ENCODE data around the gene ADAM29.
"Not testable (repeated sequence)": the region's sequence is repeated elsewhere in the genome, so short reads cannot be mapped to it uniquely, and the experiment has no call there.

The ADAM29 gene

DNA sequence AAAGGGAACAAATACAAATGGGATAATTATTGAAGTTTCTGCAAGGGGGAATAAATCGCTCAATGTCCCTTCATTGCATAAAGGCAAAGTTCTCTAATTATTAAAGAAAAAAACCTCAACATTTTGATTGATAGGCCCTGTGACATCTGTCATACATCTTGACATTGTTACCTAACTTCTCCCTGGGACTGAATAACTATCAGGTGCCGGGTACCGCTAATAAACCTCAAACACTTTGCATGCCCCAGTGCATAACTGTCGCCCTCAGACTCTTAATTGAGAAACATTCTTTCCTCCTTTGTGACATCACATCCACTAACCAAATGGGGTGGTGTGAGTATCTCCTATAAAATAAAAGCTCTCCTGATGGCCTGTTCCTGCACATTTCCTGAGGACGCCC is at the start of gene ADAM29:
ADAM29 (plus strand) TSS at position 301 of the 400 bp plus-strand sequence. CDS start 57,168 bp downstream, outside the sequence.
- no peak for DNase-seq (ENCODE audit: low spot score)

DNA sequence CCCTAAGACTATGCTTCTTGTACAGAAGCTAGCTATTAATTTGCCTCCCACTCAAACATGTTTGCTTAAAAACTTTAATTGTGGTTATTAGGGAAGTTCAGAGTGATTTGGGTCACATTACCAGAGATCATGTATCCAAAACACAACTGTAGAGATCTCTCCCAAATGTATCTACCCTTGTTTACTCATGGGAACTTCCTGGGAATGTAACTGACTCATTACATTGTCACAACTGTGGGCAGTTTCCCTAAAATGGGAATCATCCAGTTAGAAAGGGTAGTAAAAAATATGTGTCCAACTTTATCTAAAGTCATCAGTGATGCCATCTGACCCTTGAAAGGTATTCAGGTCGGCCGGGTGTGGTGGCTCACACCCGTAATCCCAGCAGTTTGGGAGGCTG is 48.8 kb upstream of the ADAM29 start:
- DNase-seq (ENCODE audit: low spot score), result no peak

DNA sequence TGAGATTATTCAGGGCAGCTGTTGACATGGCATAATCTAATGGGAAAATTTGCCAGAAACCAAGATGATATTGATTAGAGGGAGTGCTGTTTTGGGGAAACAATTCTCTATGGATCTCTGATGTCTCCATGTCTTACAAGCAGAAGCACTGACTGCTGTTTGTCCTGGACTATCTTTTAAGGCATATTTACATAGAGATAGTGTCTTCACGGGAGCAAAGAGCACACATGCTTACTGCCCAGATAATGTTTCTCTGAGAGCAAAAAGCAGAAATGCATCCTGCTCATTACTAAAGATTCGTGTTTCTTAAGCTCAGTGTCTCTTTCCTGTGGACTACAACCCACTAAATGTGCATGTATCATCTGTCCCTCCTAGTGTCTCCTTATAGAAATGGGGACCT is 47.8 kb upstream of the ADAM29 start:
- no peak for DNase-seq (ENCODE audit: low spot score)

- no peak for DNase-seq (ENCODE audit: low spot score)
These were observed 46.8 kb upstream of the ADAM29 start for GRCh38 chr4:174871407-174871806.

- DNase-seq (ENCODE audit: low spot score), result not testable (repeated sequence)
These were observed 45.0 kb upstream of the ADAM29 start for GRCh38 chr4:174873146-174873545.

- DNase-seq (ENCODE audit: low spot score), result no peak
These were observed 44.2 kb upstream of the ADAM29 start for GRCh38 chr4:174873931-174874330.

DNA sequence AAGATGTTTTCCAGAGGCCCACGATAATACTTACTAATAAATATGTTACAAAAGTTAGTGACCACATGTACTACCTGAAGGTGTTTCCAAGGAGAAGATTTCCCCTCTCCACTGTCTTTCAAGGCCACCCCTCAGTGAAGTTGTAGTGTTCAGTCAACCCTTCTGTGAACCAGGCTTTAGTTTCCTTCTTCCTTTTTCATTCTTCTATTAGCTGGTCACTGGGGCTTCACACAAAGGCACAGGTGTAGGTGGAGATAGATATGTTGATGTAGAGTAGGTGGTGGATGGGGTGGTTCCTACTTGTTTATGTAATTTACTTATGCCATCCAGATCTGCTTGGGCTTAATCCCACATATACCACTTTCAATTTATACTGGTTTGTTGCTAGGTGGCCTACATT is 43.3 kb upstream of the ADAM29 start:
- DNase-seq (ENCODE audit: low spot score), result no peak

DNA sequence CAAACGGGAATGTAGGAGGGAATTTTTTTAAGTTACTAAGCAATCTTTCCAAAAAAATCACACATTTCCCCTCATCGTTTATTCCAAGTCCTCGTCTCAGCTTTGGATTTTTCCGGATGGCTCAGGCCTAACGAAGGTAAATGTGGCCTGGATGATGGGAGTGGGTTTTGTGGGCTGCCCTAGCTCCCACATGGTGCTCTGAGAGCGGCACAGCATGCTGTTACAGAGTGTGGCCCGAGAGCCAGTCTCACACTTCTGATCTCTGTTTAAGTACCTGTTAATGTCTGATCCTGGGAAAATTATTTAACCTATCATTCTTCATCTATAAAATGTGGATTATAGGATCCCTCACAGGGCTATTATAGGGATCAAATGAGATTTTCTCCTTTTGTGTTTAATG is 38.2 kb upstream of the ADAM29 start:
- no peak for DNase-seq (ENCODE audit: low spot score)

GRCh38 chr4:174882317-174882992 is 35.7 kb upstream of the ADAM29 start:
- DNase-seq (ENCODE audit: low spot score), result no peak

GRCh38 chr4:174907508-174907907 is 10.7 kb upstream of the ADAM29 start:
- DNase-seq (ENCODE audit: low spot score), result no peak

- DNase-seq (ENCODE audit: low spot score), result no peak
These were observed 7.9 kb upstream of the ADAM29 start for GRCh38 chr4:174910271-174910670.

- DNase-seq (ENCODE audit: low spot score), result no peak
These were observed 5.1 kb upstream of the ADAM29 start for GRCh38 chr4:174912919-174913543.

DNA sequence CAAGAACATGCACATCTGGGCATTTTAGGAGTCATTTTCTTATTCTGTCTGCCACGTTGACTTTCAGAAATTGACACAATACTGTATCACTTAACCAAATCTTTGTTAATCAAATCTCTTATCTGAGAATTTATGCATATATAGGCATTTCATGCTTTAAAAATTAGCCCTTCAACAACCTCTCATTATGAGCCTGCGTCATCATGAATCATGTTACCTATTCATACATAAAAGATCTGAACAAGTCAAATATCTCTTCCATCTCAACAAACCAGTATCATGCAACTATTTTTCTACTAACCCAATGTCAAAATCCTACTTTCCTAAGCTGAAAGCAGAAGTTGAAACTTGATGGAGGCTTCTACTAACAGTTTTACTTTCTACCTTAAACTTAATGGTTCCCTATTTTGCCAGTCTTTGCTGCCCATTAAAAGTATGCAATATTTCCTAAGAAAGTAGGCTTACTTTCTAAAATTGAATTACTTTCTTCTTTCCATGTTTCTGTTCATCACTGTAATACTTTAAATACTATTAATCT is 1.8 kb downstream of the ADAM29 start:
- no peak for DNase-seq (ENCODE audit: low spot score)

GRCh38 chr4:174926958-174927357 is 8.8 kb downstream of the ADAM29 start:
- DNase-seq (ENCODE audit: low spot score), result no peak

GRCh38 chr4:174928174-174928573 is 10.0 kb downstream of the ADAM29 start:
- DNase-seq (ENCODE audit: low spot score), result no peak

- DNase-seq (ENCODE audit: low spot score), result no peak
These were observed 10.6 kb downstream of the ADAM29 start for GRCh38 chr4:174928575-174929253.

- DNase-seq (ENCODE audit: low spot score), result no peak
These were observed 11.2 kb downstream of the ADAM29 start for GRCh38 chr4:174929346-174929745.

DNA sequence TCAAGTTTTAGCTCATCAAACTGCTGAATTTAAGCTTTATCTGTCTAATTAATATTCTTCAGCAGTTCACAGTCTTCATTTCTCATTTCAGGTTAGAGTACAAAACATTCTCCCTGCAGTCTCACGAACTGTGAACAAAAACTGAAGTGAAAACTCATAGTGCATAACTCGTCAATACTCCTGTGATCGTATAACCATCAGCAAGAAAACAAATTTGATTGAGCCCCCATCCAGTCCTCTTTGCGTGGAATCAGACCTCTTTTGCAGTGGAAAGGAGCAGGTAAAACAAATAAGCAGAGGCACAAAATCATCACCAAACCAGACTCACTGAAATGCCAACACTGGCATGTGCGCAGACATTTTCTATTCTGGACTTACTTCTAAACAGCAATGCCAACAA is 12.7 kb downstream of the ADAM29 start:
- no peak for DNase-seq (ENCODE audit: low spot score)

DNA sequence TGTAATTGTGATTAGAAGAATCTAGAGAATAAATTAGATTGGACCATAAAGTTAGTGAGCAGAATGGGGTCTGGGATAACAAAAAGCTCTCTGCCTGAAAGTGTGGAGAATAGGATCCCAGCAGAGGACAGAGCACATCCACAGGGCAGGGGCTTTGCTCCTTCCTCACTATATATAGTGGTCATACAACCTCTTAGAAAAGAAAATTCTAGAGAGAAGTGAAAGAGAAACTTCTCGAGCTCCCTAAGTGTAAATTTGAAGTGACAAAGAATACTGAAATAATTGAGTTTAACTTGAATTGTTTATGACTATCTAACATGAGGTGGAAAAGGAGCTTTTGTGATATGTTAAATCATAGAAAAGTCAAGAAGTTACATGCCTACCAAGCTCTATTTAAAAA is 14.9 kb downstream of the ADAM29 start:
- no peak for DNase-seq (ENCODE audit: low spot score)

- DNase-seq (ENCODE audit: low spot score), result no peak
These were observed 16.2 kb downstream of the ADAM29 start for GRCh38 chr4:174934360-174934759.

GRCh38 chr4:174935607-174936006 is 17.4 kb downstream of the ADAM29 start:
- DNase-seq (ENCODE audit: low spot score), result no peak

- DNase-seq (ENCODE audit: low spot score), result no peak
These were observed 21.8 kb downstream of the ADAM29 start for GRCh38 chr4:174940002-174940401.

DNA sequence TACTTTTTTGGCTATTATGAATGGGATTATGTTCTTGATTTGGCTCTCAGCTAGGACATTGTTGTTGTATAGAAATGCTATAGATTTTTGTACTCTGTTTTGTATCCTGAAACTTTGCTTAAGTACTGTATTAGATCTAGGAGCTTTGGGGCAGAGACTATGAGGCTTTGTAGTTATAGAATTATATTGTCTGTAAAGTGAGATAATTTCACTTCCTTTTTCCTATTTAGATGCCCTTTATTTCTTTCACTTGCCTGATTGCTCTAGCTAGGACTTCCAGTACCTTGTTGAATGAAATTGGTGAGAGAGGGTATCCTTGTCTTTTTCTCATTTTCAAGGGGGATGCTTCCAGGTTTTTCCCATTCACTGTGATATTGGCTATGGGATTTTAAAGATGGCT is 28.1 kb downstream of the ADAM29 start:
- no peak for DNase-seq (ENCODE audit: low spot score)

Data from cerebellar cortex (tissue), 1 donor.